SK-N-SH treated with all-trans-retinoic acid at 6 μM for 48 hours (cell line): ENCODE measurements around the gene SLC25A48.
A peak's percentile ranks its signal among the peaks of the same experiment; 100 is the strongest.

Source experiments
- ATAC-seq: fragments of 200-7000 bp; cut with Tn5 transposase; 3 replicates; pipeline ENCODE4 v1.9.1; 2020; ENCODE audit warnings: mild to moderate bottlenecking, moderate library complexity
- ARNTL ChIP-seq: fragments of 450-650 bp; formaldehyde crosslinking; IDR thresholded peaks from 2 replicates; pipeline ENCODE4 v1.5.0; 2020; ENCODE audit warnings: low read depth, mild to moderate bottlenecking, moderate library complexity, borderline replicate concordance
- BACH2 ChIP-seq: fragments of 250-450 bp; sonication (Bioruptor Pico); IDR thresholded peaks from 2 replicates; pipeline ENCODE4 v1.9.0; 2021; ENCODE audit warnings: mild to moderate bottlenecking, borderline replicate concordance
- CREB5 ChIP-seq: fragments of 250-450 bp; sonication (Bioruptor Pico); IDR thresholded peaks from 2 replicates; pipeline ENCODE4 v1.5.1; 2020; ENCODE audit warnings: low read depth, mild to moderate bottlenecking, moderate library complexity
- CSDC2 ChIP-seq: fragments of 250-450 bp; sonication (Bioruptor Pico); IDR thresholded peaks from 2 replicates; pipeline ENCODE4 v1.5.0; 2020; ENCODE audit warnings: mild to moderate bottlenecking, moderate library complexity
- ESRRG ChIP-seq: fragments of 250-450 bp; sonication (Bioruptor Pico); IDR thresholded peaks from 2 replicates; pipeline ENCODE4 v1.6.1; 2021; ENCODE audit warnings: mild to moderate bottlenecking
- GLIS3 ChIP-seq: fragments of 250-450 bp; sonication (Bioruptor Pico); IDR thresholded peaks from 2 replicates; pipeline ENCODE4 v1.5.0; 2020; ENCODE audit warnings: mild to moderate bottlenecking, moderate library complexity
- ISL1 ChIP-seq: fragments of 250-450 bp; sonication (Bioruptor Pico); IDR thresholded peaks from 2 replicates; pipeline ENCODE4 v2.1.2; 2022; ENCODE audit warnings: mild to moderate bottlenecking, moderate library complexity
- OSR1 ChIP-seq: fragments of 250-450 bp; sonication (Bioruptor Pico); IDR thresholded peaks from 2 replicates; pipeline ENCODE4 v1.8.0; 2022; ENCODE audit warnings: moderate library complexity, mild to moderate bottlenecking, inconsistent platforms
- PPARA ChIP-seq: fragments of 250-450 bp; sonication (Bioruptor Pico); IDR thresholded peaks from 2 replicates; pipeline ENCODE4 v1.5.0; 2020; ENCODE audit warnings: mild to moderate bottlenecking, borderline replicate concordance
- RARB ChIP-seq: fragments of 250-450 bp; sonication (Bioruptor Pico); IDR thresholded peaks from 2 replicates; pipeline ENCODE4 v1.8.0; 2021; ENCODE audit warnings: mild to moderate bottlenecking, moderate library complexity
- SNAI2 ChIP-seq: fragments of 250-450 bp; sonication (Bioruptor Pico); IDR thresholded peaks from 2 replicates; pipeline ENCODE4 v1.5.0; 2020; ENCODE audit warnings: mild to moderate bottlenecking, moderate library complexity
- TCF4 ChIP-seq: fragments of 250-450 bp; sonication (Bioruptor Pico); IDR thresholded peaks from 2 replicates; pipeline ENCODE4 v1.8.0; 2021; ENCODE audit warnings: mild to moderate bottlenecking, moderate library complexity, borderline replicate concordance
- TOX ChIP-seq: fragments of 250-450 bp; sonication (Bioruptor Pico); IDR thresholded peaks from 2 replicates; pipeline ENCODE4 v1.8.0; 2021; ENCODE audit warnings: mild to moderate bottlenecking, moderate library complexity, borderline replicate concordance
- ZC3H10 ChIP-seq: fragments of 250-450 bp; sonication (Bioruptor Pico); IDR thresholded peaks from 2 replicates; pipeline ENCODE4 v1.5.1; 2021; ENCODE audit warnings: mild to moderate bottlenecking, moderate library complexity
- ZFP3 ChIP-seq: fragments of 250-450 bp; sonication (Bioruptor Pico); IDR thresholded peaks from 2 replicates; pipeline ENCODE4 v1.5.0; 2020; ENCODE audit warnings: mild to moderate bottlenecking, moderate library complexity
- ZFP30 ChIP-seq: fragments of 450-650 bp; formaldehyde crosslinking; IDR thresholded peaks from 2 replicates; pipeline ENCODE4 v1.5.0; 2022; ENCODE audit warnings: mild to moderate bottlenecking, moderate library complexity
- ZNF565 ChIP-seq: fragments of 450-650 bp; formaldehyde crosslinking; conservative IDR thresholded peaks from 2 replicates; pipeline ENCODE4 v1.5.0; 2020; ENCODE audit warnings: low read depth, mild to moderate bottlenecking, moderate library complexity
- ZNF70 ChIP-seq: fragments of 450-650 bp; formaldehyde crosslinking; IDR thresholded peaks from 2 replicates; pipeline ENCODE4 v1.5.0; 2020; ENCODE audit warnings: mild to moderate bottlenecking, moderate library complexity
- ZNF8 ChIP-seq: fragments of 450-650 bp; formaldehyde crosslinking; IDR thresholded peaks from 2 replicates; pipeline ENCODE4 v1.5.0; 2020; ENCODE audit warnings: mild to moderate bottlenecking, moderate library complexity
- TF ChIP-seq, protein P1 (sequence below): fragments of 250-450 bp; sonication (Bioruptor Pico); IDR thresholded peaks from 2 replicates; pipeline ENCODE4 v1.5.1; 2021; ENCODE audit warnings: mild to moderate bottlenecking, moderate library complexity
- TF ChIP-seq, protein P2 (sequence below): fragments of 250-450 bp; sonication (Bioruptor Pico); IDR thresholded peaks from 2 replicates; pipeline ENCODE4 v1.8.0; 2021; ENCODE audit warnings: low read depth, mild to moderate bottlenecking, moderate library complexity, borderline replicate concordance
- TF ChIP-seq, protein P3 (sequence below): fragments of 250-450 bp; sonication (Bioruptor Pico); IDR thresholded peaks from 2 replicates; pipeline ENCODE4 v1.8.0; 2020; ENCODE audit warnings: mild to moderate bottlenecking, moderate library complexity, borderline replicate concordance

Gene SLC25A48

DNA sequence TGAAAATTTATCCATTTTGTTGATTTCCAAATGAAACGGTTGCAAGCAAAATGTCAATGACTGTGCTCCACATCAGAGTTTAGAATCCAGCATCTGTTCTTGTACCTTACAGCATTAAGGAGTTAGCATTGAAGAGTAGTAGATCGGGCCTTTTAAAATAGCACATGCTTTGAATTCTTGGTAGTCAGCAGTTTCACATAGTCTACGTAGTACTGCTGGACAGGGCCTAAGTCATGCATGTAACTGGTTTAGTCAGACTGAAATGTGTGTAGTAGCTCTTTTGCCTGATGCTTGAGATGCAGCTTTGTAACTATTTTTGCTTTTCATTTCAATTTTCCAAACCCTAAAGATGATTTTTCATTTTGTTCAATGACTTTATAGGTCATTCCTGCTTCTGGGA, 100.5 kb downstream of the SLC25A48 start:
- peak; percentile 59 for ATAC-seq

DNA sequence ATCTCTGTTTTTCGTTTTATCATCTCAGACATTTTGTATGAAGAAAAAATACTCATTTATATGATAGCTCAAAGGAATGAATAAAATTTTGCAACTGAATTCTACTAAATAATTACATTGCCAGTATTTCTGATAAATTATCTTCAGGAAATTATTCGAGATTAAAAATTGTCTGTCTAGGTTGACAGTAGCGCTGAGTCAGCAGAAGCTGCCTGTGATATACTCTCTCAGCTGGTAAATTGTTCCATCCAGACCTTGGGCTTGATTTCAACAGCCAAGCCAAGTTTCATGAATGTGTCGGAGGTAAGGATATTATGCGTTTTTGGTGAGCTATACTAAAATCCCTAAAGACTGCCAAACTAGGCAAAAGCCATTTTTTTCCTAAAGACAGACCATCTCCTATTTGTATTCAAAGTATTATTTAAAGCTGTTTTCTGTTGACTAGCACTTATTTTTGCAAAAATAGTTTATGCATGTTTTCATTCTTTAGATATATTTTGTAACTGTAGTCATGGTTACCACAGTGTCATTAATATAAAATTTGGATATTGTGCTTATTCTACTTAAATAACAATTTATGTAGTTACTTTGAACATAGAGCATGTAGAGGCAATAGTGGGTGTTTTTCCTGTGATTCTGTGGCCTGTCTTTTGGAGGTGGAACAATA, 102.9 kb downstream of the SLC25A48 start:
- ATAC-seq = no peak
- TF ChIP-seq ISL1 (no peak), BACH2 (CRISPR knock-in tag) (no peak), ZNF565 (no peak), CSDC2 (no peak), ZFP3 (CRISPR knock-in tag) (no peak), GLIS3 (CRISPR knock-in tag) (no peak), ZNF8 (CRISPR knock-in tag) (no peak), ZC3H10 (CRISPR knock-in tag) (no peak), TCF4 (CRISPR knock-in tag) (no peak)
- TF ChIP-seq, protein P1, sequence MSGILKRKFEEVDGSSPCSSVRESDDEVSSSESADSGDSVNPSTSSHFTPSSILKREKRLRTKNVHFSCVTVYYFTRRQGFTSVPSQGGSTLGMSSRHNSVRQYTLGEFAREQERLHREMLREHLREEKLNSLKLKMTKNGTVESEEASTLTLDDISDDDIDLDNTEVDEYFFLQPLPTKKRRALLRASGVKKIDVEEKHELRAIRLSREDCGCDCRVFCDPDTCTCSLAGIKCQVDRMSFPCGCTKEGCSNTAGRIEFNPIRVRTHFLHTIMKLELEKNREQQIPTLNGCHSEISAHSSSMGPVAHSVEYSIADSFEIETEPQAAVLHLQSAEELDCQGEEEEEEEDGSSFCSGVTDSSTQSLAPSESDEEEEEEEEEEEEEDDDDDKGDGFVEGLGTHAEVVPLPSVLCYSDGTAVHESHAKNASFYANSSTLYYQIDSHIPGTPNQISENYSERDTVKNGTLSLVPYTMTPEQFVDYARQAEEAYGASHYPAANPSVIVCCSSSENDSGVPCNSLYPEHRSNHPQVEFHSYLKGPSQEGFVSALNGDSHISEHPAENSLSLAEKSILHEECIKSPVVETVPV (CRISPR knock-in tag) = no peak

More for the DNA sequence above, 100.5 kb downstream of the SLC25A48 start:
- no peak for TF ChIP-seq PPARA (CRISPR knock-in tag)
- TF ChIP-seq ESRRG (CRISPR knock-in tag) = no peak
- no peak for TF ChIP-seq TCF4 (CRISPR knock-in tag)
- TF ChIP-seq BACH2 (CRISPR knock-in tag) = no peak
- no peak for TF ChIP-seq TOX (CRISPR knock-in tag)
- no peak for TF ChIP-seq RARB (CRISPR knock-in tag)
- TF ChIP-seq, protein P2, sequence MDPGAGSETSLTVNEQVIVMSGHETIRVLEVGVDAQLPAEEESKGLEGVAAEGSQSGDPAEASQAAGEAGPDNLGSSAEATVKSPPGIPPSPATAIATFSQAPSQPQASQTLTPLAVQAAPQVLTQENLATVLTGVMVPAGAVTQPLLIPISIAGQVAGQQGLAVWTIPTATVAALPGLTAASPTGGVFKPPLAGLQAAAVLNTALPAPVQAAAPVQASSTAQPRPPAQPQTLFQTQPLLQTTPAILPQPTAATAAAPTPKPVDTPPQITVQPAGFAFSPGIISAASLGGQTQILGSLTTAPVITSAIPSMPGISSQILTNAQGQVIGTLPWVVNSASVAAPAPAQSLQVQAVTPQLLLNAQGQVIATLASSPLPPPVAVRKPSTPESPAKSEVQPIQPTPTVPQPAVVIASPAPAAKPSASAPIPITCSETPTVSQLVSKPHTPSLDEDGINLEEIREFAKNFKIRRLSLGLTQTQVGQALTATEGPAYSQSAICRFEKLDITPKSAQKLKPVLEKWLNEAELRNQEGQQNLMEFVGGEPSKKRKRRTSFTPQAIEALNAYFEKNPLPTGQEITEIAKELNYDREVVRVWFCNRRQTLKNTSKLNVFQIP (CRISPR knock-in tag) = no peak
- TF ChIP-seq, protein P1 (CRISPR knock-in tag) = no peak
- no peak for TF ChIP-seq ARNTL (CRISPR knock-in tag)
- no peak for TF ChIP-seq ZFP3 (CRISPR knock-in tag)
- TF ChIP-seq ZNF70 = no peak
- TF ChIP-seq, protein P3, sequence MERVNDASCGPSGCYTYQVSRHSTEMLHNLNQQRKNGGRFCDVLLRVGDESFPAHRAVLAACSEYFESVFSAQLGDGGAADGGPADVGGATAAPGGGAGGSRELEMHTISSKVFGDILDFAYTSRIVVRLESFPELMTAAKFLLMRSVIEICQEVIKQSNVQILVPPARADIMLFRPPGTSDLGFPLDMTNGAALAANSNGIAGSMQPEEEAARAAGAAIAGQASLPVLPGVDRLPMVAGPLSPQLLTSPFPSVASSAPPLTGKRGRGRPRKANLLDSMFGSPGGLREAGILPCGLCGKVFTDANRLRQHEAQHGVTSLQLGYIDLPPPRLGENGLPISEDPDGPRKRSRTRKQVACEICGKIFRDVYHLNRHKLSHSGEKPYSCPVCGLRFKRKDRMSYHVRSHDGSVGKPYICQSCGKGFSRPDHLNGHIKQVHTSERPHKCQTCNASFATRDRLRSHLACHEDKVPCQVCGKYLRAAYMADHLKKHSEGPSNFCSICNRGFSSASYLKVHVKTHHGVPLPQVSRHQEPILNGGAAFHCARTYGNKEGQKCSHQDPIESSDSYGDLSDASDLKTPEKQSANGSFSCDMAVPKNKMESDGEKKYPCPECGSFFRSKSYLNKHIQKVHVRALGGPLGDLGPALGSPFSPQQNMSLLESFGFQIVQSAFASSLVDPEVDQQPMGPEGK = no peak
- no peak for TF ChIP-seq ZFP30 (CRISPR knock-in tag)
- TF ChIP-seq CREB5 (CRISPR knock-in tag) = no peak
- no peak for TF ChIP-seq SNAI2 (CRISPR knock-in tag)
- no peak for TF ChIP-seq CSDC2
- no peak for TF ChIP-seq ZNF565
- TF ChIP-seq OSR1 (CRISPR knock-in tag) = no peak
- no peak for TF ChIP-seq ISL1
